Coronary artery (tissue), 2 donors: ENCODE data around the gene ERFL.
"Not testable (repeated sequence)": the region's sequence is repeated elsewhere in the genome, so short reads cannot be mapped to it uniquely, and the experiment has no call there.

Experiments used
- DNase-seq: peaks from one replicate; pipeline ENCODE4 v3.0.0-alpha.2; 2017; ENCODE audit warnings: low spot score
- H3K27ac ChIP-seq, 2 donors: fragments of 200-600 bp; sonication (generic); one replicate each; pipeline ENCODE4 v1.5.1; 2016 to 2019
- H3K4me3 ChIP-seq: fragments of 200-600 bp; sonication (generic); 2 replicates; pipeline ENCODE4 v1.5.1; 2016; ENCODE audit warnings: mild to moderate bottlenecking, moderate library complexity
- TF ChIP-seq, protein P1 (sequence below): fragments of 200-600 bp; sonication (generic); IDR thresholded peaks from one replicate; pipeline ENCODE4 v1.5.1; 2019; ENCODE audit warnings: antibody characterized with exemption

ERFL gene

DNA sequence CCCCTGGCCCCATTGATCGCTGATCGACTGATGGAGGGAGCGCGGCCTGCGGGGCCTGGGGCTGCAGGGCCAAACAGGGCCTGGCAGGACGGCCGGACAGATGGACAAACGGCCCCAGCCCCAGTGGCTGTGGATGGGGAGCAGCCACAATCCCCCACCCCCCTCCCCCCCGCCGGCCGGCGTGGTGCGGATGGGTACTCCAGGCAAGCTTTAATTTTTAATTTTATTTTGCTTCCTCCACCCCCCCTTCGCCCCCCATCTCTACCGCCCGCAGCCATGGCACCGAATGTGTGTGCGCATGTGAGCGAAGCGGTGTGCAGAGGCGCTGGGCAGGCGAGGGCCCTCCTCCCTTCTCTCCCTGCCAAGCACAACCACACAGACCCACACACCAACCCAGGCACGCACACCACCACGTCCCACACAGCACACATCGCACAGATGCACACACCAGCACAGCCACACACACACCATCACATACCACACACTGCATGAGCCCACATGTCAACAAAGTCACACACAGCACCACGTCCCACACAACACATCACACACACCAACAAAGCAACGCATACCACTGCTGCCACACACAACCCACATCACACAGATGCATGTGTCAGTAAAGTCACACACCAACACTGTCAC, 12.4 kb downstream of the ERFL start:
- no peak for DNase-seq
- Histone ChIP-seq H3K27ac (no peak overlapping the region), H3K4me3 (no peak overlapping the region)
- TF ChIP-seq, protein P1, sequence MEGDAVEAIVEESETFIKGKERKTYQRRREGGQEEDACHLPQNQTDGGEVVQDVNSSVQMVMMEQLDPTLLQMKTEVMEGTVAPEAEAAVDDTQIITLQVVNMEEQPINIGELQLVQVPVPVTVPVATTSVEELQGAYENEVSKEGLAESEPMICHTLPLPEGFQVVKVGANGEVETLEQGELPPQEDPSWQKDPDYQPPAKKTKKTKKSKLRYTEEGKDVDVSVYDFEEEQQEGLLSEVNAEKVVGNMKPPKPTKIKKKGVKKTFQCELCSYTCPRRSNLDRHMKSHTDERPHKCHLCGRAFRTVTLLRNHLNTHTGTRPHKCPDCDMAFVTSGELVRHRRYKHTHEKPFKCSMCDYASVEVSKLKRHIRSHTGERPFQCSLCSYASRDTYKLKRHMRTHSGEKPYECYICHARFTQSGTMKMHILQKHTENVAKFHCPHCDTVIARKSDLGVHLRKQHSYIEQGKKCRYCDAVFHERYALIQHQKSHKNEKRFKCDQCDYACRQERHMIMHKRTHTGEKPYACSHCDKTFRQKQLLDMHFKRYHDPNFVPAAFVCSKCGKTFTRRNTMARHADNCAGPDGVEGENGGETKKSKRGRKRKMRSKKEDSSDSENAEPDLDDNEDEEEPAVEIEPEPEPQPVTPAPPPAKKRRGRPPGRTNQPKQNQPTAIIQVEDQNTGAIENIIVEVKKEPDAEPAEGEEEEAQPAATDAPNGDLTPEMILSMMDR, result no peak

GRCh38 chr19:41915021-41915775, 13.1 kb downstream of the ERFL start:
- H3K4me3 ChIP-seq, result no peak overlapping the region
- DNase-seq, result no peak
- H3K27ac ChIP-seq, result no peak overlapping the region

DNA sequence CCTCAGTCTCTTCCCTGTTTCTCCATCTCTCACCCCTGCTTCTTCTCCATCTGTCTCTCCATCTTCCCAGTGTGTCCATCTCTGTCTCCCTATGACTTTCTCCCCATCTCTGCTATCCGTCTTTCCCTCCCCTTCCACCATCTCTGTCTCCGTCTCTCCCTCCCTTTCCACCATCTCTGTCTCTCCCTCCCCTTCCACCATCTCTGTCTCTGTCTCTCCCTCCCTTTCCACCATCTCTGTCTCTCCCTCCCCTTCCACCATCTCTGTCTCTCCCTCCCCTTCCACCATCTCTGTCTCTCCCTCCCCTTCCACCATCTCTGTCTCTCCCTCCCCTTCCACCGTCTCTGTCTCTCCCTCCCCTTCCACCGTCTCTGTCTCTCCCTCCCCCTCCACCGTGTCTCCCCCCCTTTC, 13.8 kb downstream of the ERFL start:
- H3K4me3 ChIP-seq, H3K27ac ChIP-seq, DNase-seq: not testable (repeated sequence)

More at GRCh38 chr19:41915021-41915775, 13.1 kb downstream of the ERFL start:
- TF ChIP-seq, protein P1, result no peak

DNA sequence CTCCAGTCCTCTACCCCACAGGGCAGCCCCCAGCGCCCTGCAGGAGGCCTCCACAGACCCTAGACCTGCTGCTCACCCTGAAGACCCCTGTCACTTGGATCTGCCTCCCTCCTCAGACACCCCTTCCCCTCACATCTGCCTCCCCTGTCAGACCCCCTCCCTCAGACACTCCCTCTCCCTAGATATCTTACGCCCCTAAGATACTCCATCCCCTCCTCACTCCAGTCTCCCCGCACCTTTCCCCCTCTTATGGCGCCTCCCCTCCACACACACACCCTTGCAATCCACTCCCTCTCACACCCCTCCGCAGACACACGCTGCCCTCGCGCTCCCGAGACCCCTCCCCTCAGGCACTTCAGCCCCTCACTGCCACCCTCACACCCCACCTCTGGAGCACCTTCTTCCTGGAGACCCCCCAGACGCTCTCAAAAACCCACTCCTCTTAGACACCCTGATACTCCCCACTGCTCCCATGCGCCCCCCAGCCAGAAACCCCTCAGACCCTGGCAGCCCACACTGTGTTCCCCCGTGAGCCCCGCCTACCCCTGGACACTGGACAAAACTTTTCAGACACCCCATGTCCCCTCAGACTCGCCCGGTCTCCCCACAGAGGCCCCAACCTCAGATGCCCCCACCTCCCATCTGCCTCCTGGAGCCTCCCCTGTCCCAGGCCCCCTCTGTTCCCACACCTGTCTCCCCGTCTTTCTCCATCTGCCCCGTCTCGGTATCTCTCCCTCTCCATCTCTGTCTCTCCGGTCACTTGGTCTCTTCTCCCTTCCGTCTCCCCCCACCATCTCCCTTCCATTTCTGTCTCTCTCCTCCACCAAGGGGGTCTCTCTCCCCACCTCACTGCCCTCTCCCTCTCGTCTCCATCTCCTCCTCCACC, 14.5 kb downstream of the ERFL start:
- no peak for DNase-seq
- TF ChIP-seq, protein P1, result no peak
- H3K27ac ChIP-seq, result no peak overlapping the region
- H3K4me3 ChIP-seq, result no peak overlapping the region

GRCh38 chr19:41912899-41913537, 15.2 kb downstream of the ERFL start:
- DNase-seq, result no peak
- TF ChIP-seq, protein P1, result no peak
- Histone ChIP-seq H3K4me3 (no peak overlapping the region), H3K27ac (no peak overlapping the region)

DNA sequence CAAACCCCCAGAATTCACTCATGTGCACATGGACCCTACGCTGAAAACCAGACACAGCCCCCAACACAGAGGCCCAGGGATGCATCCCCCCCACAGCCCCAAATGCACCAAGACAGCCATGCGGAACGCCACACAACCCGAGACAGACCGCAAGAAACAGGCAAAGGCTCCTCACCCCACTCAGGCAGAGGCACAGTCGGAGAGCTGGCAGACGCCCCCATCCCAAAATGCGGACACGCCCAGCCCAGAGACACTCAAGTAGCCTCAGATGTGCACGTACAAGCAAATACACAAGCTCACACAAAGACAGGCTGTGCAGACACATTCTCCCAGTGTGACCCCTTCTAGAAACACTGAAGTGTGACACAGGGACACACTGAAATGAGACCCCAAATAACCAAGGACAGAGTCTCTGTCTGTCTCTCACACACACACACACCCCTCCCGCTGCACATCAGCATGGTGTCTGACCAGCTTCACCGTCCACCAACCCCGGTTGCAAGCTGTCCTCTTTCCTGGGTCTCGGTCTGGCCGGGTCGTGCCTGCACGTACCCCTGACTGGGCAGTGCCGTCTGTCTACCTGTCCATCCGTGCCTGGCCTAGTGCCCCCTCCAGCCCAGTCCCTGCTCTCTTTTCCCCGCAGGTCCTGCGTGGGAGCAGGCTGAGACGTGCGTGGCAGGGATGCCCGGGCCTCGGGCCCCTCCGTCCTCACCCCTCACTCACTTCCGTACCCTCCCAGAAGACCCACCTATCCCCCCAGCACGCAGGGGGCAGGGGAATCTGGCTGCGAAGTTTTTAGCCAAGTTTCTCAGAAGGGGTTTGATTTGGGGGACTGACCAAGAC, 16.1 kb downstream of the ERFL start:
- H3K27ac ChIP-seq, result no peak overlapping the region
- H3K4me3 ChIP-seq, result no peak overlapping the region
- TF ChIP-seq, protein P1, result no peak
- DNase-seq, result no peak
